OCI-LY3 (cell line): ENCODE data around the gene DOCK11.

Source experiments
- H2AFZ ChIP-seq: fragments of 200-600, 300-600 bp; shearing (Covaris generic); 2 replicates; pipeline ENCODE4 v1.6.0; 2014; ENCODE audit warnings: antibody characterized with exemption, low read depth, low read length
- H3K27ac ChIP-seq: fragments of 200-600, 300-600 bp; sonication (generic); 2 replicates; pipeline ENCODE4 v1.5.1; 2014; ENCODE audit warnings: mild to moderate bottlenecking, low read length, moderate library complexity, mixed read lengths
- H3K27me3 ChIP-seq: fragments of 200-600, 300-600 bp; sonication (generic); 2 replicates; pipeline ENCODE4 v1.6.1; 2014; ENCODE audit warnings: low read depth, low read length, mixed read lengths
- H3K36me3 ChIP-seq: fragments of 200-600, 300-600 bp; sonication (generic); replicated peaks from 2 replicates; pipeline ENCODE3; 2014; ENCODE audit warnings: low read depth, low read length, mixed read lengths
- H3K4me1 ChIP-seq: fragments of 300-600, 200-600 bp; sonication (generic); 2 replicates; pipeline ENCODE4 v1.6.1; 2014; ENCODE audit warnings: low read length, mixed read lengths
- H3K4me2 ChIP-seq: fragments of 200-600, 300-600 bp; sonication (generic); 2 replicates; pipeline ENCODE4 v1.6.1; 2014; ENCODE audit warnings: low read length, mixed read lengths
- H3K4me3 ChIP-seq: fragments of 300-600, 200-600 bp; sonication (generic); 2 replicates; pipeline ENCODE4 v1.5.1; 2014; ENCODE audit warnings: antibody characterized with exemption, mild to moderate bottlenecking, low read length, moderate library complexity
- H3K79me2 ChIP-seq: fragments of 300-600, 200-600 bp; shearing (Covaris generic); 2 replicates; pipeline ENCODE4 v1.6.1; 2014; ENCODE audit warnings: mild to moderate bottlenecking, low read length, mixed read lengths
- H3K9ac ChIP-seq: fragments of 300-600, 200-600 bp; shearing (Covaris generic); 2 replicates; pipeline ENCODE4 v1.6.0; 2014; ENCODE audit warnings: mild to moderate bottlenecking, low read length, moderate library complexity
- H3K9me3 ChIP-seq: fragments of 200-600, 300-600 bp; shearing (Covaris generic); 2 replicates; pipeline ENCODE4 v1.6.1; 2014; ENCODE audit warnings: low read length, mixed read lengths; ENCODE audit not compliant: insufficient read depth
- H4K20me1 ChIP-seq: fragments of 200-600, 300-600 bp; sonication (generic); 2 replicates; pipeline ENCODE4 v1.6.1; 2016; ENCODE audit warnings: low read length, mixed read lengths; ENCODE audit not compliant: insufficient read depth
- EZH2phosphoT487 ChIP-seq: fragments of 200-600 bp; shearing (Covaris generic); IDR thresholded peaks from 2 replicates; pipeline ENCODE4 v1.6.1; 2018; ENCODE audit warnings: antibody characterized with exemption, mixed run types, low read depth
- TF ChIP-seq, protein P1 (sequence below): fragments of 200-600, 300-600 bp; sonication (generic); IDR thresholded peaks from 2 replicates; pipeline ENCODE4 v1.5.1; 2014; ENCODE audit warnings: antibody characterized with exemption, low read length, low read depth

DOCK11 gene

DNA sequence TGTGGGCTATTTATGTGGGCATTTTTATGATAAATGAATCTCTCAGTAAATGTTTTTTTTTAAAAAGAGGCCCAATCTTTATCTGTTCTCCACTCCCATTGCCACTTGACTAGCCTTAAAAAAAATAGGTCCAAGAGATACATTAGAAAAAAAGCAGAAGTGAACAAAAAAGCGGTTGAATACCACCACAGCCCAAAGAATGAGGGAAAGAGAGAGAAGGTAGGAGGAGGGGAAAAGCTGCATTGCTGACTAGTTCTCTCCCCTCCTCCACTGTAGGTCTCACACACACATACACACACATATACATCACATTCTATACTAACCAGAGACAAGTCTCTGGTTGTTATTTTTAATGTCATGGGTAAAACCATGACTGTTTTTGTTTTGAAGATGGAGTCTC, 136.0 kb downstream of the DOCK11 start:
- Histone ChIP-seq H4K20me1 (no peaks in the 10 kb centered on the region), H3K27ac (0 out of 2 replicates have a peak overlapping the region, but pooled peaks have one; percentile 60), H3K36me3 (peaks cover 13% of the 10 kb centered on the region), H2AFZ (no peak overlapping the region), H3K27me3 (no peaks in the 10 kb centered on the region), H3K4me1 (peaks cover 32% of the 10 kb centered on the region), H3K79me2 (no peaks in the 10 kb centered on the region), H3K4me3 (no peak overlapping the region), H3K4me2 (peak overlapping the region; percentile 8; the same call in 1 of the 2 replicates), H3K9me3 (no peaks in the 10 kb centered on the region), H3K9ac (no peak overlapping the region)
- TF ChIP-seq, protein P1, sequence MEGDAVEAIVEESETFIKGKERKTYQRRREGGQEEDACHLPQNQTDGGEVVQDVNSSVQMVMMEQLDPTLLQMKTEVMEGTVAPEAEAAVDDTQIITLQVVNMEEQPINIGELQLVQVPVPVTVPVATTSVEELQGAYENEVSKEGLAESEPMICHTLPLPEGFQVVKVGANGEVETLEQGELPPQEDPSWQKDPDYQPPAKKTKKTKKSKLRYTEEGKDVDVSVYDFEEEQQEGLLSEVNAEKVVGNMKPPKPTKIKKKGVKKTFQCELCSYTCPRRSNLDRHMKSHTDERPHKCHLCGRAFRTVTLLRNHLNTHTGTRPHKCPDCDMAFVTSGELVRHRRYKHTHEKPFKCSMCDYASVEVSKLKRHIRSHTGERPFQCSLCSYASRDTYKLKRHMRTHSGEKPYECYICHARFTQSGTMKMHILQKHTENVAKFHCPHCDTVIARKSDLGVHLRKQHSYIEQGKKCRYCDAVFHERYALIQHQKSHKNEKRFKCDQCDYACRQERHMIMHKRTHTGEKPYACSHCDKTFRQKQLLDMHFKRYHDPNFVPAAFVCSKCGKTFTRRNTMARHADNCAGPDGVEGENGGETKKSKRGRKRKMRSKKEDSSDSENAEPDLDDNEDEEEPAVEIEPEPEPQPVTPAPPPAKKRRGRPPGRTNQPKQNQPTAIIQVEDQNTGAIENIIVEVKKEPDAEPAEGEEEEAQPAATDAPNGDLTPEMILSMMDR: no peak
- no peak for TF ChIP-seq EZH2phosphoT487

- Histone ChIP-seq H4K20me1 (no peaks in the 10 kb centered on the region), H3K4me1 (peaks cover 36% of the 10 kb centered on the region), H3K27ac (peak overlapping the region; percentile 87), H3K4me2 (peak overlapping the region; percentile 81), H3K36me3 (peaks cover 13% of the 10 kb centered on the region), H3K9ac (peak overlapping the region; percentile 54), H3K4me3 (peak overlapping the region; percentile 65), H3K9me3 (no peaks in the 10 kb centered on the region), H3K27me3 (no peaks in the 10 kb centered on the region), H3K79me2 (no peaks in the 10 kb centered on the region), H2AFZ (peak overlapping the region; percentile 15; the same call in 1 of the 2 replicates)
- TF ChIP-seq, protein P1: no peak
- no peak for TF ChIP-seq EZH2phosphoT487
Measured at GRCh38 chrX:118632862-118633261, 137.2 kb downstream of the DOCK11 start.

DNA sequence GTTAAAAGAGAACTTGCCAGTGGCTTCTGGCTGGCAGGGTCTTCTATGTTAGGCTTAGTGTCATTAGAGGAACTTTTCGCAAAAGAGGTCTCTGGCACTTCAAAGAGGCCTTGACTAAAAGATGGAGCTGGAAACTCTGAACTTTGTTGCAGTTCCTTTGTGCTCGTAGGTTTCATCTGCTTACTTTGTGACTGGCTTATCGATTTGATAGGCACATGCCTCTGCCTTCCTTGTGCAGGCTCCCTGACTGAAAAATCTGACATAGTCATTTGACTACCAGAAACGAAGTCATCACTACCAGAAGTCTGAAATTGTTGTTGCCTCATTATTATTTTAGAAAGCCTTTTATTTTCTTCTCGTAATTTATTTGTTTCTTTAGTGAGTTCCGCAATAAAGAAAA, 137.9 kb downstream of the DOCK11 start:
- Histone ChIP-seq H2AFZ (peak overlapping the region; percentile 15; the same call in 1 of the 2 replicates), H3K9ac (peak overlapping the region; percentile 54), H3K9me3 (no peaks in the 10 kb centered on the region), H4K20me1 (no peaks in the 10 kb centered on the region), H3K79me2 (no peaks in the 10 kb centered on the region), H3K4me3 (peak overlapping the region; percentile 65), H3K27me3 (no peaks in the 10 kb centered on the region), H3K27ac (peak overlapping the region; percentile 87), H3K4me2 (peak overlapping the region; percentile 81), H3K4me1 (peaks cover 41% of the 10 kb centered on the region), H3K36me3 (peaks cover 13% of the 10 kb centered on the region)
- TF ChIP-seq, protein P1: no peak
- no peak for TF ChIP-seq EZH2phosphoT487

DNA sequence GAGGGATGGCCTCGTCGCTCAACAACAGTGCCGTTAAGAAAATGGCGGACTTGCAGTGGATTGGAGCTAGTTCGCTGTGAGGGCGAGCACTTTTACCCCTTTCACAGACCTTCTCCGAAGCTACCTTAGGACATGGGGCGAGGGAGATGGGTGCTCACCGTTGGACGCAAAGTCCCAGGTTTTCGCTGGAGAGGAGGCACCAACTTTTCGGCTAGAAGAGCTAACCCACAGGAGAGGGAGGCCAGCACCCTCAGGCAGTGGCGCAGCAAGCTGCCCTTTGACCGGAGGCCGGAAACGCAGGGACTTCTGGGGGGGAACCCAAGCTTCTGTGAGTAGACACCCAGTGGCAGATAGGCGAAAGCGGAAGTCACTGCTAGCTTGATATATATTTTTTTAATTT, 138.7 kb downstream of the DOCK11 start:
- H3K27ac ChIP-seq: 0 out of 2 replicates have a peak overlapping the region, but pooled peaks have one; percentile 87
- H4K20me1 ChIP-seq: no peaks in the 10 kb centered on the region
- H3K27me3 ChIP-seq: no peaks in the 10 kb centered on the region
- H3K4me1 ChIP-seq: peaks cover 41% of the 10 kb centered on the region
- H3K4me3 ChIP-seq: no peak overlapping the region
- H3K9me3 ChIP-seq: no peaks in the 10 kb centered on the region
- H2AFZ ChIP-seq: no peak overlapping the region
- H3K9ac ChIP-seq: no peak overlapping the region
- H3K79me2 ChIP-seq: no peaks in the 10 kb centered on the region
- TF ChIP-seq EZH2phosphoT487: no peak
- TF ChIP-seq, protein P1: no peak
- peaks cover 13% of the 10 kb centered on the region for H3K36me3 ChIP-seq
- H3K4me2 ChIP-seq: peak overlapping the region; percentile 81; the same call in 1 of the 2 replicates
